ENCODE measurements around the gene HSPA12A. TPM values are rescaled to one million over a fixed set of nuclear protein-coding genes. Genes with fewer than 3 reads are reported as not detected.

The HSPA12A gene
- total and polyA plus RNA-seq, 2 of the 13 experiments (the other 11 are each of a cell fraction or from before 2014, with no cell fraction given) = 6.4 to 13.6 TPM

DNA sequence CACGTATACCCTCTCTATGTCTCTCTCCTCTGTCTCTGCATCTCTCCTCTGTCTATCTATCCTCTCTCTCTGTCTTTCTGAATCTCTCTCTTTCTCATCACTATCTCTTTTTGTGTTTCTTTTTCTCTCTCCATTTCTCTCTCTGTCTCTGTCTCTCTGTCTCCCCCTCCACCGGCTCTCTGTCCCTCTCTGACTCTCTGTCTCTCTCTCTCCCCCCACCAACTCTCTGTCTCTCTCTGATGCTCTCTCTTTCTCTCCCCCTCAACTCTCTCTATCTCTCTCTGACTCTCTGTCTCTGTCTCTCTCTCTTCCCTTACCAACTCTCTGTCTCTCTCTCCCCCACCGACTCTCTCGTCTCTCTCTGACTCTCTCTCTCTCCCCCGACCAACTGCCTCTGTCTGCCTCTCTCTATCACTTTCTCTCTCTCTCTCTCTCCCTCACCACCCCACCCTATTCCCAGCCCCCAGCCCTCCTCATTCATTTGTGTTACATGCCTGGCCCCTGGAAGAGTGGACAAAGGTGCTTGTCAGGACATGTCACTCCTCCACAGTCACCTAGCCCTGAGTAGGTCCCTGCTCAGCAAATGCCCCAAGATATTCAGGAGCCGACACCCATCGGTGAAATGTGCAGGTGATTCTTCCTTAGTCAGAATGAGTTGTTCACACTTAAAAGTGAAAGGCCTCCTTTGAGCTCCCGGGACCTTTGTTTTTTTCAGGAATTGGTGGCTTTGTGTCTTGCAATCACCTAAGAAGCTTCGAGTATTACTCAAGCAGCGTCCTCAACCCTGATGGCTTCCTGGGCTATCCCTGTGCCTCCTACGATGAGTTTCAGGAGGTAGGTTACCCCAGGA lies 108.0 kb downstream of the HSPA12A start:
- TF ChIP-seq ZNF839 (CRISPR knock-in tag; IDR thresholded peaks at IDR 0.05; ENCODE audit: borderline replicate concordance) (no peak), BRCA1 (CRISPR knock-in tag; IDR thresholded peaks at IDR 0.05) (no peak), SAP130 (CRISPR knock-in tag; IDR thresholded peaks at IDR 0.05; ENCODE audit: low read depth) (no peak), ZNF33B (CRISPR knock-in tag; IDR thresholded peaks at IDR 0.05) (no peak), ZNF329 (CRISPR knock-in tag; IDR thresholded peaks at IDR 0.05; ENCODE audit: low read depth) (no peak), SAFB2 (CRISPR knock-in tag; IDR thresholded peaks at IDR 0.05; ENCODE audit: borderline replicate concordance, low read depth) (no peak), ZNF230 (CRISPR knock-in tag; IDR thresholded peaks at IDR 0.05) (no peak), NR2F6 (IDR thresholded peaks at IDR 0.05) (no peak), NR2F6 (CRISPR knock-in tag; IDR thresholded peaks at IDR 0.05) (no peak), MEIS2 (CRISPR knock-in tag; IDR thresholded peaks at IDR 0.05) (no peak), GLI4 (CRISPR knock-in tag; IDR thresholded peaks at IDR 0.05; ENCODE audit: borderline replicate concordance) (no peak)
- TF ChIP-seq, protein P1, sequence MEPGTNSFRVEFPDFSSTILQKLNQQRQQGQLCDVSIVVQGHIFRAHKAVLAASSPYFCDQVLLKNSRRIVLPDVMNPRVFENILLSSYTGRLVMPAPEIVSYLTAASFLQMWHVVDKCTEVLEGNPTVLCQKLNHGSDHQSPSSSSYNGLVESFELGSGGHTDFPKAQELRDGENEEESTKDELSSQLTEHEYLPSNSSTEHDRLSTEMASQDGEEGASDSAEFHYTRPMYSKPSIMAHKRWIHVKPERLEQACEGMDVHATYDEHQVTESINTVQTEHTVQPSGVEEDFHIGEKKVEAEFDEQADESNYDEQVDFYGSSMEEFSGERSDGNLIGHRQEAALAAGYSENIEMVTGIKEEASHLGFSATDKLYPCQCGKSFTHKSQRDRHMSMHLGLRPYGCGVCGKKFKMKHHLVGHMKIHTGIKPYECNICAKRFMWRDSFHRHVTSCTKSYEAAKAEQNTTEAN (CRISPR knock-in tag; conservative IDR thresholded peaks at IDR 0.05) = no peak
- H3K4me1 ChIP-seq (ENCODE audit: insufficient read depth, low read length) = no peaks in the 10 kb centered on the region
- intact Hi-C loops (cut with micrococcal nuclease; ENCODE audit: unreplicated experiment) (no loop called here), in situ Hi-C loops (cut with HindIII; ENCODE audit: extremely low pct_ligation_motif_present, low pct_unique_long_range_greater_than_20kb) (no loop called here)
- H3K4me3 ChIP-seq (replicated peaks in 1 of 3; ENCODE audit: insufficient read depth in 1 of 3, low read depth in 2 of 3, low read length in 3 of 3) = no peak overlapping the region
- ChIA-PET POLR2A (no interaction called here), CTCF (ENCODE audit: low intra/inter-chr PET ratio, low total read pairs) (no interaction called here)
- no peak overlapping the region for H2AFZ ChIP-seq (ENCODE audit: low read length)
- DNase-seq (ENCODE audit: low spot score) (no peak), FAIRE-seq (no peak), ATAC-seq (no peak)
- H3K27me3 ChIP-seq (ENCODE audit: control insufficient read depth in 1 of 2, insufficient read depth in 2 of 2, low read length in 2 of 2) = no peaks in the 10 kb centered on the region
- 53% methylated on average over 11 of the region's 11 CpGs for WGBS (ENCODE audit: low lambda C conversion rate)
- H3K4me2 ChIP-seq (ENCODE audit: low read depth, low read length) = no peak overlapping the region
- no peaks in the 10 kb centered on the region for H3K36me3 ChIP-seq (replicated peaks in 1 of 2; ENCODE audit: control insufficient read depth in 1 of 2, insufficient read depth in 2 of 2, low read length in 2 of 2)
- no peak overlapping the region for H3K27ac ChIP-seq (ENCODE audit: extremely low read length, insufficient read depth, low read length)
- H3K9ac ChIP-seq (ENCODE audit: insufficient read depth, low read depth, low read length) = no peak overlapping the region
- BruUV-seq (replicated peaks) = no TSS peak
- no peaks in the 10 kb centered on the region for H4K20me1 ChIP-seq (ENCODE audit: insufficient read depth, low read length)
- no peaks in the 10 kb centered on the region for H3K9me3 ChIP-seq (ENCODE audit: low read length)
- H3K79me2 ChIP-seq (ENCODE audit: insufficient read depth, low read length) = no peaks in the 10 kb centered on the region
